ENCODE measurements around the gene SIRPB2. TPM values are rescaled to one million over a fixed set of nuclear protein-coding genes. Genes with fewer than 3 reads are reported as not detected.

Gene SIRPB2
- total RNA-seq, 1 donor from 2014 or later: not detected

GRCh38 chr20:1467355-1468116 is 23.7 kb downstream of the SIRPB2 start:
- TF ChIP-seq, protein P1, sequence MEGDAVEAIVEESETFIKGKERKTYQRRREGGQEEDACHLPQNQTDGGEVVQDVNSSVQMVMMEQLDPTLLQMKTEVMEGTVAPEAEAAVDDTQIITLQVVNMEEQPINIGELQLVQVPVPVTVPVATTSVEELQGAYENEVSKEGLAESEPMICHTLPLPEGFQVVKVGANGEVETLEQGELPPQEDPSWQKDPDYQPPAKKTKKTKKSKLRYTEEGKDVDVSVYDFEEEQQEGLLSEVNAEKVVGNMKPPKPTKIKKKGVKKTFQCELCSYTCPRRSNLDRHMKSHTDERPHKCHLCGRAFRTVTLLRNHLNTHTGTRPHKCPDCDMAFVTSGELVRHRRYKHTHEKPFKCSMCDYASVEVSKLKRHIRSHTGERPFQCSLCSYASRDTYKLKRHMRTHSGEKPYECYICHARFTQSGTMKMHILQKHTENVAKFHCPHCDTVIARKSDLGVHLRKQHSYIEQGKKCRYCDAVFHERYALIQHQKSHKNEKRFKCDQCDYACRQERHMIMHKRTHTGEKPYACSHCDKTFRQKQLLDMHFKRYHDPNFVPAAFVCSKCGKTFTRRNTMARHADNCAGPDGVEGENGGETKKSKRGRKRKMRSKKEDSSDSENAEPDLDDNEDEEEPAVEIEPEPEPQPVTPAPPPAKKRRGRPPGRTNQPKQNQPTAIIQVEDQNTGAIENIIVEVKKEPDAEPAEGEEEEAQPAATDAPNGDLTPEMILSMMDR (IDR thresholded peaks at IDR 0.05; ENCODE audit: partially characterized antibody, unreplicated experiment): no peak
- H3K9me3 Mint-ChIP-seq (ENCODE audit: unreplicated experiment): peaks cover 8% of the 10 kb centered on the region
- H3K4me3 Mint-ChIP-seq (ENCODE audit: unreplicated experiment): peak overlapping the region; percentile 76
- H3K27me3 Mint-ChIP-seq (ENCODE audit: unreplicated experiment): no peaks in the 10 kb centered on the region
- no peaks in the 10 kb centered on the region for H3K36me3 Mint-ChIP-seq (ENCODE audit: unreplicated experiment)
- H3K27ac Mint-ChIP-seq (ENCODE audit: unreplicated experiment): peak overlapping the region; percentile 14
- H3K4me1 Mint-ChIP-seq (ENCODE audit: low read depth, unreplicated experiment): peaks cover 8% of the 10 kb centered on the region
- no peak for DNase-seq

- Mint-ChIP-seq H3K27me3 (ENCODE audit: unreplicated experiment) (no peaks in the 10 kb centered on the region), H3K9me3 (ENCODE audit: unreplicated experiment) (peaks cover 8% of the 10 kb centered on the region), H3K27ac (ENCODE audit: unreplicated experiment) (no peak overlapping the region), H3K4me1 (ENCODE audit: low read depth, unreplicated experiment) (peaks cover 8% of the 10 kb centered on the region), H3K4me3 (ENCODE audit: unreplicated experiment) (peak overlapping the region; percentile 76), H3K36me3 (ENCODE audit: unreplicated experiment) (no peaks in the 10 kb centered on the region)
- TF ChIP-seq, protein P1 (IDR thresholded peaks at IDR 0.05; ENCODE audit: partially characterized antibody, unreplicated experiment): peak; percentile 46
- no peak for DNase-seq
Observed at GRCh38 chr20:1467082-1467354, 24.2 kb downstream of the SIRPB2 start.

GRCh38 chr20:1466211-1467081 is 24.8 kb downstream of the SIRPB2 start, which contains the start of gene NSFL1C:
NSFL1C (minus strand) TSS chr20:1466849; CDS start chr20:1466824, 25 bp downstream.
- Mint-ChIP-seq H3K27ac (ENCODE audit: unreplicated experiment) (peak within 1 kb of the TSS; percentile 75), H3K4me1 (ENCODE audit: low read depth, unreplicated experiment) (peaks cover 8% of the 10 kb centered on the region), H3K9me3 (ENCODE audit: unreplicated experiment) (peaks cover 8% of the 10 kb centered on the region), H3K4me3 (ENCODE audit: unreplicated experiment) (peak within 1 kb of the TSS; percentile 92), H3K36me3 (ENCODE audit: unreplicated experiment) (no peaks in the 10 kb centered on the region), H3K27me3 (ENCODE audit: unreplicated experiment) (no peaks in the 10 kb centered on the region)
- TF ChIP-seq, protein P1 (IDR thresholded peaks at IDR 0.05; ENCODE audit: partially characterized antibody, unreplicated experiment): peak; percentile 99
- peak; percentile 99 for DNase-seq

- Mint-ChIP-seq H3K36me3 (ENCODE audit: unreplicated experiment) (no peaks in the 10 kb centered on the region), H3K27me3 (ENCODE audit: unreplicated experiment) (peaks cover 2% of the 10 kb centered on the region), H3K4me1 (ENCODE audit: low read depth, unreplicated experiment) (peaks cover 10% of the 10 kb centered on the region), H3K4me3 (ENCODE audit: unreplicated experiment) (peak overlapping the region; percentile 92), H3K27ac (ENCODE audit: unreplicated experiment) (peak overlapping the region; percentile 75), H3K9me3 (ENCODE audit: unreplicated experiment) (peaks cover 8% of the 10 kb centered on the region)
- DNase-seq: no peak
- TF ChIP-seq, protein P1 (IDR thresholded peaks at IDR 0.05; ENCODE audit: partially characterized antibody, unreplicated experiment): no peak
Observed at GRCh38 chr20:1465470-1466210, 25.6 kb downstream of the SIRPB2 start.

All from glutamatergic neuron (in vitro differentiated cells).